ENCODE results near the gene COL28A1.

COL28A1 gene

DNA sequence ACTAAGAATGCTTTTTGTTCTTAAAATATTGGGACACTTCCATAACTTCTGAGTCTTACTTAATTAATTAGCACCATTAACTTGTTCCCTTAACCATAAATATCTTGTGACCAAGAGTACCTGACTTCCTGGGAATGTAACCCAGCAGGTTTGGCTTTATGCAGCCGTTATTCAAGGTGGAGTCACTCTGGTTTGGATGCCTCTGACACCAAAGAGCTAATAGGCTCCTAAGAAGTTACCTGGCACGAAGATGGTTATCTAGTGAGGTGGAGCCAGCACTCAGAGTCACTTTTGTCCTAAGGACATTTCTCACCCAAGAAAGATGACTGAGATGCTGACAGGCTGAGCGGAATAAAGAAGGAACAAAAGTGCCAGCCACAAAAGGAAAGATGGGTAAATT lies 181.0 kb downstream of the COL28A1 start:
- Histone ChIP-seq H3K4me1 (ENCODE audit: control insufficient read depth, insufficient read depth, low read length) (peaks cover 9% of the 10 kb centered on the region), H3K9me3 (ENCODE audit: control insufficient read depth, low read length) (no peaks in the 10 kb centered on the region), H3K4me3 (ENCODE audit: low read length) (no peak overlapping the region), H3K36me3 (ENCODE audit: control insufficient read depth, insufficient read depth, low read length, severe bottlenecking) (no peaks in the 10 kb centered on the region), H3K27me3 (replicated peaks; ENCODE audit: control insufficient read depth, insufficient read depth, low read length) (no peaks in the 10 kb centered on the region), H3K9ac (ENCODE audit: low read length) (no peak overlapping the region)
- DNase-seq (ENCODE audit: low read depth) = no peak

DNA sequence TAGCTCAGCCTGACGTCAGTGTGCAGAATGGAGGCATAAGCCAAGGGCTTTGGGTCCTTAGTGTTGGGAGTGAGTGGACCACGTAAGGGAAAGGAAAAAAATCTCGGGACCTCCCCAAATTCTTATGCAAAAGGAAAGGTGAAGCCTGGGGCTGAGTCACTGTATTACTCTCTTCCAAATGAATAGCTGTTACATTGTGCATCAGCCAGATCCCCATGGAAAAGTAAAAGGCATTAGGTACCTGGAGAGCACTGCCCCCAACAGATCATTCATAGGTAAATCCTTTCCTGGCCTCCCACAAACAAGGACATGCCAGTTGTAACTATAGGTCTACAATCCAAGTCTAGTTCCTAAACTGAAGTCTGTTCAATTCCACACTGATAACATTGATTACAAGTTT lies 182.8 kb downstream of the COL28A1 start:
- Histone ChIP-seq H3K4me1 (ENCODE audit: control insufficient read depth, insufficient read depth, low read length) (peaks cover 9% of the 10 kb centered on the region), H3K36me3 (ENCODE audit: control insufficient read depth, insufficient read depth, low read length, severe bottlenecking) (no peaks in the 10 kb centered on the region), H3K9me3 (ENCODE audit: control insufficient read depth, low read length) (no peaks in the 10 kb centered on the region), H3K9ac (ENCODE audit: low read length) (no peak overlapping the region), H3K4me3 (ENCODE audit: low read length) (no peak overlapping the region), H3K27me3 (replicated peaks; ENCODE audit: control insufficient read depth, insufficient read depth, low read length) (no peaks in the 10 kb centered on the region)
- no peak for DNase-seq (ENCODE audit: low read depth)

DNA sequence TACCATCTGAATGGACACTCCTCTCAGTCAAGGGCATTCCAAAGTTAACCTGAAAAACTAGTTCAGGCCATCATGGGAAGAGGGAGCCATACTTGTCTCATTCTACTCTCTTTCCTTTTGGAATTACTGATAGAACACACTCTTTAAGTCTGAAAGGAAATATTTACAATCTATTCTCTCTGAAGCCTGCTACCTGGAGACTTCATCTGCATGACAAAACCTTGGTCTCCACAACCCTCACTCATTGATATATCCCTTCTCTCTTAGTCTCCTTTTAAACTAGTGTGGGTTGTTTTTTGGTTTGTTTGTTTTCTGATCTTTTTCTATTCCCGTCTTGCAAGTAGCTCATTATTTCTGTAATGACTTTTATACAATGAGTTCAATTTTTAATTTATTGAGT lies 183.8 kb downstream of the COL28A1 start:
- Histone ChIP-seq H3K36me3 (ENCODE audit: control insufficient read depth, insufficient read depth, low read length, severe bottlenecking) (no peaks in the 10 kb centered on the region), H3K4me3 (ENCODE audit: low read length) (no peak overlapping the region), H3K27me3 (replicated peaks; ENCODE audit: control insufficient read depth, insufficient read depth, low read length) (no peaks in the 10 kb centered on the region), H3K4me1 (ENCODE audit: control insufficient read depth, insufficient read depth, low read length) (peaks cover 9% of the 10 kb centered on the region), H3K9ac (ENCODE audit: low read length) (no peak overlapping the region), H3K9me3 (ENCODE audit: control insufficient read depth, low read length) (no peaks in the 10 kb centered on the region)
- DNase-seq (ENCODE audit: low read depth) = no peak

DNA sequence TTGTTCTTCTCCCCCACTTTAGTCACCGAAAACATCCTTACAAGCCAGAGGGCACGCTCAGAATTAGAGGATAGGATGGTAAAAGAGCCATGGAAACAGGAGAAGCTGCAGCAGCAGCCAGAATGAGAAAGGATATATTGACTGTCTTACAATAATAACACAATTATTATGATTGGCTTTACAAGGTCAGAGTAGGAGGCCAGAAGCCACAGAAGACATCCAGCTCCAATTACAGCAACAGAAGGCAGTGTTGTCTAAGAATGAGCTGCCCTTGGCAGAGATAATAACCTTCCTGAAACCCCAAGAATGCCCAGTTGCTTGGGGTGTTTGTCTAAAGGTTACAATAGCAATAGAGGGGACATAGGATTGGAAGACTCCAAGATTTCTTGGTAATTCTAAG lies 184.5 kb downstream of the COL28A1 start:
- Histone ChIP-seq H3K9ac (ENCODE audit: low read length) (no peak overlapping the region), H3K4me3 (ENCODE audit: low read length) (peak overlapping the region; percentile 5)
- no peak for DNase-seq (ENCODE audit: low read depth)

DNA sequence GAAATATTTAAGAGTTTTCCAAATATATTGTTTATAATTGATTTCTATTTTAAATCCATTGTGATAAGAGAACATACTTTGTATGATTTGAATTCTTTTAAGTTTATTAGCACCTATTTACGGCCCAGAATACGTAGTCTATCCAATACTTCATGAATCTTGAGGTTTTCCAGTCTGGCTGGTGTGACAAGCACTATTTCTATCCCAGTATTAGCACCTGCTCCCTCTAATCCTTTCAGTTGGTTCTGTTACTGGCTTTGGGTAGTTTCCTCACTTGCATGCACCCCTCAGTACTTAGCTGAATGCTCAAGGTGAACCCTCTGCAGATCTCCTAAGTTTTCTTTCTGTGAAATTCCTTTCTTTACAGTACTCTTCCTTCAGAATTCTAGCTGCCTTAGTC lies 186.5 kb downstream of the COL28A1 start:
- DNase-seq (ENCODE audit: low read depth) = no peak
- no peak overlapping the region for H3K9ac ChIP-seq (ENCODE audit: low read length)
- H3K9me3 ChIP-seq (ENCODE audit: control insufficient read depth, low read length) = no peaks in the 10 kb centered on the region
- H3K4me1 ChIP-seq (ENCODE audit: control insufficient read depth, insufficient read depth, low read length) = peaks cover 9% of the 10 kb centered on the region
- H3K4me3 ChIP-seq (ENCODE audit: low read length) = no peak overlapping the region
- no peaks in the 10 kb centered on the region for H3K36me3 ChIP-seq (ENCODE audit: control insufficient read depth, insufficient read depth, low read length, severe bottlenecking)
- H3K27me3 ChIP-seq (replicated peaks; ENCODE audit: control insufficient read depth, insufficient read depth, low read length) = no peaks in the 10 kb centered on the region

More for the DNA sequence above, 184.5 kb downstream of the COL28A1 start:
- Histone ChIP-seq H3K27me3 (replicated peaks; ENCODE audit: control insufficient read depth, insufficient read depth, low read length) (no peaks in the 10 kb centered on the region), H3K9me3 (ENCODE audit: control insufficient read depth, low read length) (no peaks in the 10 kb centered on the region), H3K4me1 (ENCODE audit: control insufficient read depth, insufficient read depth, low read length) (peaks cover 9% of the 10 kb centered on the region), H3K36me3 (ENCODE audit: control insufficient read depth, insufficient read depth, low read length, severe bottlenecking) (no peaks in the 10 kb centered on the region)

DNA sequence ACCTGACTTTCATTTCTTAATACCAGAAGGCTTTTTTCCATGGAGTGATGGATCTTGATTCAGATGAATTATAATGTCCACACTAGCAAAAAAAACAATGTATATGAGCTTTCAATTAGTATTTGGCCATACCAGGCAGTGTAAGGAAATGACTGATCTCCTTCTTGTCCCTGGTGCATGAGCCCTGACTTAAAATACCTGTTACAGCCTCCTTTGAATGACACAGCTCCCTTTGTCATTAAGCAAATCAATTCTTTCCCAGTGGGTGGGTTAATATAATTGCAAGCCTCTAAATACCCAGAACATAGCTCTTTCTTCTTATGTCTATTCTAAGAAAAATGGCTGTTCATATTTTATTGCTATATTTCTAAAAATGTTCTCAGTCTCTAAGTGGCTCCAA lies 188.6 kb downstream of the COL28A1 start:
- Histone ChIP-seq H3K4me1 (ENCODE audit: control insufficient read depth, insufficient read depth, low read length) (peaks cover 9% of the 10 kb centered on the region), H3K27me3 (replicated peaks; ENCODE audit: control insufficient read depth, insufficient read depth, low read length) (no peaks in the 10 kb centered on the region), H3K36me3 (ENCODE audit: control insufficient read depth, insufficient read depth, low read length, severe bottlenecking) (no peaks in the 10 kb centered on the region), H3K9ac (ENCODE audit: low read length) (no peak overlapping the region), H3K4me3 (ENCODE audit: low read length) (no peak overlapping the region), H3K9me3 (ENCODE audit: control insufficient read depth, low read length) (no peaks in the 10 kb centered on the region)
- no peak for DNase-seq (ENCODE audit: low read depth)

DNA sequence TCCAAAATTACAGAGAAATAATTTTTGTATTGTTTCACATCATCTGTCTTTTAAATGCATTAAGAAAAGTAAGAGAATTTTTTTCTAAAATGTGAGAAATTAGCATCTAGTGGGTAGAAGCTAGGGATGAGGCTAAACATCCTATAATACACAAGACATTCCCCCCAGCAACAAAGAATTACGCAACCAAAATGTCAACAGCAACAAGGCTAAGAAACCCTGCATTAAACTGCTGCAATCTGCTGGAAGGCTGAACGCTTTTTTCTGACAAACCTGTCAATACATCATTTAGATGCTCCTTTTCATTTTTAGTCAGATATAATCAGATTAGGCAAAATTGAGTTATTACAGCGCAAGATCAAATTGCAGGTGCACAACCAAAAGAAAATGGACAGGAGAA lies 191.1 kb downstream of the COL28A1 start:
- Histone ChIP-seq H3K4me3 (ENCODE audit: low read length) (no peak overlapping the region), H3K27me3 (replicated peaks; ENCODE audit: control insufficient read depth, insufficient read depth, low read length) (no peaks in the 10 kb centered on the region), H3K36me3 (ENCODE audit: control insufficient read depth, insufficient read depth, low read length, severe bottlenecking) (no peaks in the 10 kb centered on the region), H3K4me1 (ENCODE audit: control insufficient read depth, insufficient read depth, low read length) (no peaks in the 10 kb centered on the region), H3K9ac (ENCODE audit: low read length) (no peak overlapping the region), H3K9me3 (ENCODE audit: control insufficient read depth, low read length) (no peaks in the 10 kb centered on the region)
- no peak for DNase-seq (ENCODE audit: low read depth)

DNA sequence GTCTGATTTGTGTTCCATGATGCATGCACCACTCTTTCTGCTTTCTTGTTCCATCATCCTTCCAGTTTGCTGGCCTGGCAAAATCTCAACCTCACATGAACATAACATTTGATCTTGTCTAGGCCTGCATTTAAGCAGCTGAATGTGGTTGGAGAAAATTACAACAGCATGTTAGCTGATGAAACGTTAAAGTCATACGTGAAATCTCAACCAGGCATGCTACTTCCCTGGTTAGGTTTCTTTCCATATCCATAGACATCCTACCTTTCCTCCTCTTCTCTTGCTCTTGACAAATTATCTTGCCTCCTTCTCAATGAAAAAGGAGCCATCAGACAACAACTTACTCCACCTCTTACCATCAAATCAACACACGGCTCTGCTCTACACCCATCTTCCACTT lies 199.8 kb downstream of the COL28A1 start:
- no peaks in the 10 kb centered on the region for H3K9me3 ChIP-seq (ENCODE audit: control insufficient read depth, low read length)
- no peaks in the 10 kb centered on the region for H3K27me3 ChIP-seq (replicated peaks; ENCODE audit: control insufficient read depth, insufficient read depth, low read length)
- DNase-seq (ENCODE audit: low read depth) = no peak
- no peak overlapping the region for H3K4me3 ChIP-seq (ENCODE audit: low read length)
- H3K9ac ChIP-seq (ENCODE audit: low read length) = no peak overlapping the region
- H3K36me3 ChIP-seq (ENCODE audit: control insufficient read depth, insufficient read depth, low read length, severe bottlenecking) = no peaks in the 10 kb centered on the region
- no peaks in the 10 kb centered on the region for H3K4me1 ChIP-seq (ENCODE audit: control insufficient read depth, insufficient read depth, low read length)

DNA sequence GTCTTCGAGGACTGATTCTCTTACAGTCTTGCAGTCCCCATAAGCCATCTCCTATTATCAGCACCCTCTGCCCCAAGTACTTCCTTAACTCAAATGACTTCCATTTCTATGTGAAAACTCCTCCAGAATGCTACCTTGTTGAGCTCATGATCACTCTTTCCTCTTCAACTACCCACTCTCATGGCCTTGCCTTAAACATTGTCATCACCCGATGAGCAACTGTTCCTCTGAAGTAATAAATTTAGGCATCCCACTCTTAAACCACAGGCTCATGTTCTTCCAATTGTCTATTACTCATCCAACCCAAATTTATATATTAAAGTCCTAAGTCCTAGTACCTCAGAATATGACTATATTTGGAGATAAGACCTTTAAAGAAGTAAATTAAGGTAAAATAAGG lies 200.5 kb downstream of the COL28A1 start:
- no peaks in the 10 kb centered on the region for H3K4me1 ChIP-seq (ENCODE audit: control insufficient read depth, insufficient read depth, low read length)
- H3K4me3 ChIP-seq (ENCODE audit: low read length) = no peak overlapping the region
- H3K36me3 ChIP-seq (ENCODE audit: control insufficient read depth, insufficient read depth, low read length, severe bottlenecking) = no peaks in the 10 kb centered on the region
- no peaks in the 10 kb centered on the region for H3K9me3 ChIP-seq (ENCODE audit: control insufficient read depth, low read length)
- no peak overlapping the region for H3K9ac ChIP-seq (ENCODE audit: low read length)
- DNase-seq (ENCODE audit: low read depth) = no peak
- no peaks in the 10 kb centered on the region for H3K27me3 ChIP-seq (replicated peaks; ENCODE audit: control insufficient read depth, insufficient read depth, low read length)

DNA sequence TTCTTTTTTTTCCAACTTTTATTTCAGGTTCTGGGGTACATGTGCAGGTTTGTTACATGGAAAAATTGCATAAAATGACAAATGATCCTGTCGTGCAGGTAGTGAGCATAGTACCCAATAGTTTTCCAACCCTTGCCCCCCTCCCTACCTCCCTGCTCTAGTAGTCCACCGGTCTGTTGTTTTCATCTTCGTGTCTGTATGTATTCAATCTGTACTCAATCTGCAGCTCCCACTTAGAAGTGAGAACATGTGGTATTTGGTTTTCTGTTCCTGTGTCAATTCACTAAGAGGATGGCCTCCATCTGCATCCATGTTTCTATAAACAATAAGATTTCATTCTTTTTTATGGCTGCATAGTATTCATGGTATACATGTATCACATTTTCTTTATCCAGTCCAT lies 202.1 kb downstream of the COL28A1 start:
- no peak for DNase-seq (ENCODE audit: low read depth)
- Histone ChIP-seq H3K9me3 (ENCODE audit: control insufficient read depth, low read length) (no peaks in the 10 kb centered on the region), H3K36me3 (ENCODE audit: control insufficient read depth, insufficient read depth, low read length, severe bottlenecking) (no peaks in the 10 kb centered on the region), H3K27me3 (replicated peaks; ENCODE audit: control insufficient read depth, insufficient read depth, low read length) (peaks cover 3% of the 10 kb centered on the region), H3K4me1 (ENCODE audit: control insufficient read depth, insufficient read depth, low read length) (no peaks in the 10 kb centered on the region), H3K9ac (ENCODE audit: low read length) (no peak overlapping the region), H3K4me3 (ENCODE audit: low read length) (no peak overlapping the region)

DNA sequence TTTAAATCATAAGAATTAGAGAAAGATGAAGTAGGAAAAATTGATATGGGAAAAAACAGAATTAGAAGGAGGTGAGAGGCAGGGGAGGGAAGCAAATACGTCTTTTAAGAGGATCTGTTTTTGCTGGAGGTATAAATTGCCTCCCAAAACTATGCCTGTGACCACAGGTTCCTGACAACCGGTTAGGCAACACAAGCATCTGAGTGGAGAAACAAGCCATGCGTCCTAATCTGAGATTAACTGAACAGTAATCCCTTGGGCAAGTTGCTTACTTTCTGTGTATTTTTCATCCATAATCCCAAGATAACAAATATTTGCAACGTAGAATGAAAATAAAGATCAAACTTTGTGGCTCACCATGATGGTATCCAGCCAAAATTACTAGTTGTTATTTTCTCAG lies 204.2 kb downstream of the COL28A1 start:
- Histone ChIP-seq H3K9ac (ENCODE audit: low read length) (no peak overlapping the region), H3K4me3 (ENCODE audit: low read length) (no peak overlapping the region), H3K4me1 (ENCODE audit: control insufficient read depth, insufficient read depth, low read length) (no peaks in the 10 kb centered on the region), H3K27me3 (replicated peaks; ENCODE audit: control insufficient read depth, insufficient read depth, low read length) (peaks cover 3% of the 10 kb centered on the region), H3K9me3 (ENCODE audit: control insufficient read depth, low read length) (no peaks in the 10 kb centered on the region), H3K36me3 (ENCODE audit: control insufficient read depth, insufficient read depth, low read length, severe bottlenecking) (no peaks in the 10 kb centered on the region)
- DNase-seq (ENCODE audit: low read depth) = no peak

DNA sequence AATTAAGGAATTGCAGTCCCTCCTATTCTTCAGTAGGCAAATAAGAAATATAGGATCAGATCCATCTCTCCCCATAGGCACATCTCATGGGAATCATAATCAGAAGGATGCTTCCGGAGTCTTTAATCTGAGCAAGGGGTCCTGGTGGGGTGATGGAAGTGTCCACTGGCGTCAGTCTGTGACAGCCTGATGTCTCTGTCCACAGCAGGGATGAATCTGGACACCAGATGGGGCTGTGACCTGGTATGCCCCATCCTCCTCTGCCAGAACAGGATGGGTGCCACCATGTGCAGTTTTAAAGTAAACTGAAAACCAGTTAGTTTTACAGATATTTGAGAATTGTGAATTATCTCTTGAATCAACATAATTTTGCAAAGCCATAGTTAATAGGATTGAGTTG lies 204.7 kb downstream of the COL28A1 start:
- Histone ChIP-seq H3K4me3 (ENCODE audit: low read length) (no peak overlapping the region), H3K9me3 (ENCODE audit: control insufficient read depth, low read length) (no peaks in the 10 kb centered on the region), H3K4me1 (ENCODE audit: control insufficient read depth, insufficient read depth, low read length) (no peaks in the 10 kb centered on the region), H3K9ac (ENCODE audit: low read length) (no peak overlapping the region), H3K36me3 (ENCODE audit: control insufficient read depth, insufficient read depth, low read length, severe bottlenecking) (no peaks in the 10 kb centered on the region), H3K27me3 (replicated peaks; ENCODE audit: control insufficient read depth, insufficient read depth, low read length) (peaks cover 3% of the 10 kb centered on the region)
- no peak for DNase-seq (ENCODE audit: low read depth)
